ENCODE results near the gene FABP7. TPM values are rescaled to one million over a fixed set of nuclear protein-coding genes. Genes with fewer than 3 reads are reported as not detected.

FABP7 gene
- total and polyA plus RNA-seq, 2 donors (not counting 1 experiment from before 2014, with no cell fraction given) = not detected

GRCh38 chr6:122785891-122786290 lies 6.4 kb downstream of the FABP7 start:
- ChIA-PET POLR2A (no interaction called here), CTCF (interaction anchor here (0.9 kb wide), 1 partner anchor 9 kb away, joined by 3 read pairs; no protein-coding TSS in a partner anchor)
- Histone ChIP-seq H3K9ac (ENCODE audit: low read length) (no peak overlapping the region), H3K9me3 (ENCODE audit: control extremely low read depth in 1 of 3, control insufficient read depth in 2 of 3, insufficient read depth in 1 of 3, low read length in 2 of 3) (no peaks in the 10 kb centered on the region), H3K27ac (ENCODE audit: low read length in 2 of 2) (no peak overlapping the region), H3K4me1 (ENCODE audit: control insufficient read depth in 2 of 2, insufficient read depth in 2 of 2, low read length in 2 of 2) (peaks cover 18 to 22% of the 10 kb centered on the region in 2 donors), H3K27me3 (replicated peaks in 1 of 4; ENCODE audit: control extremely low read depth in 1 of 4, control insufficient read depth in 3 of 4, insufficient read depth in 4 of 4, low read length in 3 of 4) (peaks cover 0 to 15% (median 5%) of the 10 kb centered on the region in 4 experiments), H4K20me1 (ENCODE audit: control insufficient read depth, insufficient read depth, low read length, poor library complexity, severe bottlenecking) (no peaks in the 10 kb centered on the region), H3K79me2 (ENCODE audit: control insufficient read depth, insufficient read depth, low read length) (no peaks in the 10 kb centered on the region), H3K36me3 (replicated peaks in 1 of 2; ENCODE audit: control extremely low read depth in 1 of 2, control insufficient read depth in 1 of 2, extremely low read depth in 1 of 2, insufficient read depth in 2 of 2, low read length in 1 of 2) (no peaks in the 10 kb centered on the region), H2AFZ (ENCODE audit: insufficient read depth, low read depth, low read length, poor library complexity, severe bottlenecking) (no peak overlapping the region), H3K4me3 (ENCODE audit: control extremely low read depth in 1 of 5, extremely low read depth in 1 of 5, insufficient read depth in 1 of 5, low read depth in 2 of 5, low read length in 4 of 5) (no peak overlapping the region), H3K4me2 (replicated peaks; ENCODE audit: low read depth, low read length, poor library complexity, severe bottlenecking) (no peak overlapping the region)
- Mint-ChIP-seq H3K9me3 (ENCODE audit: insufficient read depth) (no peaks in the 10 kb centered on the region), H3K4me3 (no peak overlapping the region), H3K4me1 (peaks cover 17% of the 10 kb centered on the region), H3K27ac (no peak overlapping the region), H3K27me3 (peaks cover 26% of the 10 kb centered on the region)
- intact Hi-C loops (cut with micrococcal nuclease) = no loop called here
- no peak for TF ChIP-seq EZH2 (IDR thresholded peaks at IDR 0.05; ENCODE audit: borderline replicate concordance, insufficient read depth, low read depth, low read length, poor library complexity, severe bottlenecking)
- TF ChIP-seq, protein P1, sequence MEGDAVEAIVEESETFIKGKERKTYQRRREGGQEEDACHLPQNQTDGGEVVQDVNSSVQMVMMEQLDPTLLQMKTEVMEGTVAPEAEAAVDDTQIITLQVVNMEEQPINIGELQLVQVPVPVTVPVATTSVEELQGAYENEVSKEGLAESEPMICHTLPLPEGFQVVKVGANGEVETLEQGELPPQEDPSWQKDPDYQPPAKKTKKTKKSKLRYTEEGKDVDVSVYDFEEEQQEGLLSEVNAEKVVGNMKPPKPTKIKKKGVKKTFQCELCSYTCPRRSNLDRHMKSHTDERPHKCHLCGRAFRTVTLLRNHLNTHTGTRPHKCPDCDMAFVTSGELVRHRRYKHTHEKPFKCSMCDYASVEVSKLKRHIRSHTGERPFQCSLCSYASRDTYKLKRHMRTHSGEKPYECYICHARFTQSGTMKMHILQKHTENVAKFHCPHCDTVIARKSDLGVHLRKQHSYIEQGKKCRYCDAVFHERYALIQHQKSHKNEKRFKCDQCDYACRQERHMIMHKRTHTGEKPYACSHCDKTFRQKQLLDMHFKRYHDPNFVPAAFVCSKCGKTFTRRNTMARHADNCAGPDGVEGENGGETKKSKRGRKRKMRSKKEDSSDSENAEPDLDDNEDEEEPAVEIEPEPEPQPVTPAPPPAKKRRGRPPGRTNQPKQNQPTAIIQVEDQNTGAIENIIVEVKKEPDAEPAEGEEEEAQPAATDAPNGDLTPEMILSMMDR (IDR thresholded peaks at IDR 0.05) = no peak
- no peak for DNase-seq
- WGBS (ENCODE audit: insufficient coverage) = no CpG with 5 or more reads among the region's 1 CpG
- ATAC-seq (ENCODE audit: low read depth) = no peak

- no peak overlapping the region for H3K9ac ChIP-seq (ENCODE audit: low read length)
- H3K36me3 ChIP-seq (replicated peaks in 1 of 2; ENCODE audit: control extremely low read depth in 1 of 2, control insufficient read depth in 1 of 2, extremely low read depth in 1 of 2, insufficient read depth in 2 of 2, low read length in 1 of 2) = no peaks in the 10 kb centered on the region
- CTCF ChIA-PET = interaction anchor here (0.8 to 1.5 kb wide), 2 partner anchors 47 to 52 kb away, joined by 3 to 7 read pairs; no protein-coding TSS in a partner anchor
- Mint-ChIP-seq H3K4me3 (no peak overlapping the region), H3K27me3 (peaks cover 26% of the 10 kb centered on the region), H3K27ac (no peak overlapping the region), H3K9me3 (ENCODE audit: insufficient read depth) (no peaks in the 10 kb centered on the region), H3K4me1 (peaks cover 21% of the 10 kb centered on the region)
- H3K79me2 ChIP-seq (ENCODE audit: control insufficient read depth, insufficient read depth, low read length) = no peaks in the 10 kb centered on the region
- WGBS (ENCODE audit: insufficient coverage) = 82% methylated on average over 2 of the region's 4 CpGs
- no peak overlapping the region for H3K4me2 ChIP-seq (replicated peaks; ENCODE audit: low read depth, low read length, poor library complexity, severe bottlenecking)
- no peak overlapping the region for H3K27ac ChIP-seq (ENCODE audit: low read length in 2 of 2)
- POLR2A ChIA-PET = no interaction called here
- no peaks in the 10 kb centered on the region for H4K20me1 ChIP-seq (ENCODE audit: control insufficient read depth, insufficient read depth, low read length, poor library complexity, severe bottlenecking)
- H3K4me3 ChIP-seq (ENCODE audit: control extremely low read depth in 1 of 5, extremely low read depth in 1 of 5, insufficient read depth in 1 of 5, low read depth in 2 of 5, low read length in 4 of 5) = no peak overlapping the region
- intact Hi-C loops (cut with micrococcal nuclease) = loop anchor here (2.0 kb wide), 1 partner anchor 39 kb away; no protein-coding TSS in a partner anchor
- H3K27me3 ChIP-seq (replicated peaks in 1 of 4; ENCODE audit: control extremely low read depth in 1 of 4, control insufficient read depth in 3 of 4, insufficient read depth in 4 of 4, low read length in 3 of 4) = peaks cover 0 to 15% (median 5%) of the 10 kb centered on the region in 4 experiments
- peaks cover 18 to 23% of the 10 kb centered on the region in 2 donors for H3K4me1 ChIP-seq (ENCODE audit: control insufficient read depth in 2 of 2, insufficient read depth in 2 of 2, low read length in 2 of 2)
- TF ChIP-seq EZH2 (IDR thresholded peaks at IDR 0.05; ENCODE audit: borderline replicate concordance, insufficient read depth, low read depth, low read length, poor library complexity, severe bottlenecking) = no peak
- TF ChIP-seq, protein P1 (IDR thresholded peaks at IDR 0.05) = no peak
- DNase-seq (no peak), ATAC-seq (ENCODE audit: low read depth) (no peak)
- H2AFZ ChIP-seq (ENCODE audit: insufficient read depth, low read depth, low read length, poor library complexity, severe bottlenecking) = no peak overlapping the region
- no peaks in the 10 kb centered on the region for H3K9me3 ChIP-seq (ENCODE audit: control extremely low read depth in 1 of 3, control insufficient read depth in 2 of 3, insufficient read depth in 1 of 3, low read length in 2 of 3)
Measured at GRCh38 chr6:122787721-122788120, 8.2 kb downstream of the FABP7 start.
